Globus pallidus (tissue), 1 donor: ENCODE measurements around the gene F2RL1.
"Not testable (repeated sequence)": the region's sequence is repeated elsewhere in the genome, so short reads cannot be mapped to it uniquely, and the experiment has no call there.

Experiments used
- DNase-seq: peaks from one replicate; pipeline ENCODE4 v3.0.0-alpha.2; 2015; ENCODE audit warnings: low spot score

F2RL1 gene

GRCh38 chr5:76807296-76807695 lies 11.5 kb upstream of the F2RL1 start:
- peak; percentile 29 for DNase-seq

- peak; percentile 27 for DNase-seq
These were observed 10.6 kb upstream of the F2RL1 start for GRCh38 chr5:76808141-76808691.

- DNase-seq = no peak
These were observed 9.7 kb upstream of the F2RL1 start for GRCh38 chr5:76809141-76809540.

- DNase-seq = no peak
These were observed 8.6 kb upstream of the F2RL1 start for GRCh38 chr5:76810236-76810635.

GRCh38 chr5:76811214-76811613 lies 7.6 kb upstream of the F2RL1 start:
- no peak for DNase-seq

- not testable (repeated sequence) for DNase-seq
These were observed 6.6 kb upstream of the F2RL1 start for GRCh38 chr5:76812209-76812608.

- DNase-seq = no peak
These were observed 4.8 kb upstream of the F2RL1 start for GRCh38 chr5:76813982-76814562.

- no peak for DNase-seq
These were observed 2.6 kb upstream of the F2RL1 start for GRCh38 chr5:76816110-76816831.

- DNase-seq = no peak
These were observed 1.2 kb downstream of the F2RL1 start for GRCh38 chr5:76819851-76820525.

- no peak for DNase-seq
These were observed 1.7 kb downstream of the F2RL1 start for GRCh38 chr5:76820526-76820890.

GRCh38 chr5:76821136-76821535 lies 2.3 kb downstream of the F2RL1 start:
- DNase-seq = no peak

- not testable (repeated sequence) for DNase-seq
These were observed 3.4 kb downstream of the F2RL1 start for GRCh38 chr5:76822105-76822731.

GRCh38 chr5:76826416-76826815 lies 7.6 kb downstream of the F2RL1 start:
- not testable (repeated sequence) for DNase-seq

GRCh38 chr5:76831110-76831452 lies 12.3 kb downstream of the F2RL1 start:
- DNase-seq = no peak

- no peak for DNase-seq
These were observed 17.4 kb downstream of the F2RL1 start for GRCh38 chr5:76836181-76836580.

- no peak for DNase-seq
These were observed 17.8 kb downstream of the F2RL1 start for GRCh38 chr5:76836585-76836984.

GRCh38 chr5:76838481-76839261 lies 19.8 kb downstream of the F2RL1 start:
- DNase-seq = no peak

GRCh38 chr5:76841361-76841760 lies 22.5 kb downstream of the F2RL1 start:
- no peak for DNase-seq

GRCh38 chr5:76845890-76846289 lies 27.1 kb downstream of the F2RL1 start:
- DNase-seq = no peak

GRCh38 chr5:76849419-76850291 lies 30.8 kb downstream of the F2RL1 start, which contains the start of gene S100Z:
Gene S100Z (plus strand): TSS chr5:76850014. CDS start chr5:76875360, 25,346 bp downstream.
- no peak for DNase-seq
